ENCODE results near the gene TMEM161A. TPM values are rescaled to one million over a fixed set of nuclear protein-coding genes. Genes with fewer than 3 reads are reported as not detected.

Gene TMEM161A
- total and polyA plus RNA-seq, 9 of the 15 experiments (the other 6 are each of a cell fraction or from before 2014, with no cell fraction given): 0.63 to 92.3 (median 38.9) TPM

GRCh38 chr19:19105365-19106055 lies 32.8 kb downstream of the TMEM161A start (continued):
- TF ChIP-seq, protein P1, sequence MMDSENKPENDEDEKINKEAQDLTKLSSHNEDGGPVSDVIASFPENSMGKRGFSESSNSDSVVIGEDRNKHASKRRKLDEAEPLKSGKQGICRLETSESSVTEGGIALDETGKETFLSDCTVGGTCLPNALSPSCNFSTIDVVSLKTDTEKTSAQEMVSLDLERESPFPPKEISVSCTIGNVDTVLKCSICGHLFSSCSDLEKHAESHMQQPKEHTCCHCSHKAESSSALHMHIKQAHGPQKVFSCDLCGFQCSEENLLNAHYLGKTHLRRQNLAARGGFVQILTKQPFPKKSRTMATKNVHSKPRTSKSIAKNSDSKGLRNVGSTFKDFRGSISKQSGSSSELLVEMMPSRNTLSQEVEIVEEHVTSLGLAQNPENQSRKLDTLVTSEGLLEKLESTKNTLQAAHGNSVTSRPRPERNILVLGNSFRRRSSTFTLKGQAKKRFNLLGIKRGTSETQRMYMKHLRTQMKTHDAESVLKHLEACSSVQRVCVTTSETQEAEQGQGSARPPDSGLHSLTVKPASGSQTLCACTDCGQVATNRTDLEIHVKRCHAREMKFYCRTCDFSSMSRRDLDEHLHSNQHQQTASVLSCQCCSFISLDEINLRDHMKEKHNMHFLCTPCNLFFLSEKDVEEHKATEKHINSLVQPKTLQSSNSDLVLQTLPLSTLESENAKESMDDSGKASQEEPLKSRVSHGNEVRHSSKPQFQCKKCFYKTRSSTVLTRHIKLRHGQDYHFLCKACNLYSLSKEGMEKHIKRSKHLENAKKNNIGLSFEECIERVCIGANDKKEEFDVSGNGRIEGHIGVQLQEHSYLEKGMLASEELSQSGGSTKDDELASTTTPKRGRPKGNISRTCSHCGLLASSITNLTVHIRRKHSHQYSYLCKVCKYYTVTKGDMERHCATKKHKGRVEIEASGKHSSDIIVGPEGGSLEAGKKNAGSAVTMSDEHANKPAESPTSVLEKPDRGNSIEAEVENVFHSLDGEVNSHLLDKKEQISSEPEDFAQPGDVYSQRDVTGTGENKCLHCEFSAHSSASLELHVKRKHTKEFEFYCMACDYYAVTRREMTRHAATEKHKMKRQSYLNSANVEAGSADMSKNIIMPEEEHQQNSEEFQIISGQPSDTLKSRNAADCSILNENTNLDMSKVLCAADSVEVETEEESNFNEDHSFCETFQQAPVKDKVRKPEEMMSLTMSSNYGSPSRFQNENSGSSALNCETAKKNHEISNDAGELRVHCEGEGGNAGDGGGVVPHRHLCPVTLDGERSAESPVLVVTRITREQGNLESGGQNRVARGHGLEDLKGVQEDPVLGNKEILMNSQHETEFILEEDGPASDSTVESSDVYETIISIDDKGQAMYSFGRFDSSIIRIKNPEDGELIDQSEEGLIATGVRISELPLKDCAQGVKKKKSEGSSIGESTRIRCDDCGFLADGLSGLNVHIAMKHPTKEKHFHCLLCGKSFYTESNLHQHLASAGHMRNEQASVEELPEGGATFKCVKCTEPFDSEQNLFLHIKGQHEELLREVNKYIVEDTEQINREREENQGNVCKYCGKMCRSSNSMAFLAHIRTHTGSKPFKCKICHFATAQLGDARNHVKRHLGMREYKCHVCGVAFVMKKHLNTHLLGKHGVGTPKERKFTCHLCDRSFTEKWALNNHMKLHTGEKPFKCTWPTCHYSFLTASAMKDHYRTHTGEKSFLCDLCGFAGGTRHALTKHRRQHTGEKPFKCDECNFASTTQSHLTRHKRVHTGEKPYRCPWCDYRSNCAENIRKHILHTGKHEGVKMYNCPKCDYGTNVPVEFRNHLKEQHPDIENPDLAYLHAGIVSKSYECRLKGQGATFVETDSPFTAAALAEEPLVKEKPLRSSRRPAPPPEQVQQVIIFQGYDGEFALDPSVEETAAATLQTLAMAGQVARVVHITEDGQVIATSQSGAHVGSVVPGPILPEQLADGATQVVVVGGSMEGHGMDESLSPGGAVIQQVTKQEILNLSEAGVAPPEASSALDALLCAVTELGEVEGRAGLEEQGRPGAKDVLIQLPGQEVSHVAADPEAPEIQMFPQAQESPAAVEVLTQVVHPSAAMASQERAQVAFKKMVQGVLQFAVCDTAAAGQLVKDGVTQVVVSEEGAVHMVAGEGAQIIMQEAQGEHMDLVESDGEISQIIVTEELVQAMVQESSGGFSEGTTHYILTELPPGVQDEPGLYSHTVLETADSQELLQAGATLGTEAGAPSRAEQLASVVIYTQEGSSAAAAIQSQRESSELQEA (IDR thresholded peaks at IDR 0.05; ENCODE audit: low read depth): no peak
- TF ChIP-seq ZNF143 (CRISPR knock-in tag; IDR thresholded peaks at IDR 0.05): no peak
- TF ChIP-seq ELF2 (CRISPR knock-in tag; IDR thresholded peaks at IDR 0.05): no peak
- no peak for TF ChIP-seq HLTF (IDR thresholded peaks at IDR 0.05)
- no peak for TF ChIP-seq RBM25 (IDR thresholded peaks at IDR 0.05; ENCODE audit: low read depth, low read length, severe bottlenecking)
- TF ChIP-seq, protein P2, sequence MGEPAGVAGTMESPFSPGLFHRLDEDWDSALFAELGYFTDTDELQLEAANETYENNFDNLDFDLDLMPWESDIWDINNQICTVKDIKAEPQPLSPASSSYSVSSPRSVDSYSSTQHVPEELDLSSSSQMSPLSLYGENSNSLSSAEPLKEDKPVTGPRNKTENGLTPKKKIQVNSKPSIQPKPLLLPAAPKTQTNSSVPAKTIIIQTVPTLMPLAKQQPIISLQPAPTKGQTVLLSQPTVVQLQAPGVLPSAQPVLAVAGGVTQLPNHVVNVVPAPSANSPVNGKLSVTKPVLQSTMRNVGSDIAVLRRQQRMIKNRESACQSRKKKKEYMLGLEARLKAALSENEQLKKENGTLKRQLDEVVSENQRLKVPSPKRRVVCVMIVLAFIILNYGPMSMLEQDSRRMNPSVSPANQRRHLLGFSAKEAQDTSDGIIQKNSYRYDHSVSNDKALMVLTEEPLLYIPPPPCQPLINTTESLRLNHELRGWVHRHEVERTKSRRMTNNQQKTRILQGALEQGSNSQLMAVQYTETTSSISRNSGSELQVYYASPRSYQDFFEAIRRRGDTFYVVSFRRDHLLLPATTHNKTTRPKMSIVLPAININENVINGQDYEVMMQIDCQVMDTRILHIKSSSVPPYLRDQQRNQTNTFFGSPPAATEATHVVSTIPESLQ (CRISPR knock-in tag; IDR thresholded peaks at IDR 0.05): no peak
- TF ChIP-seq U2AF1 (optimal IDR thresholded peaks at IDR 0.05; ENCODE audit: low read depth, low read length): no peak
- TF ChIP-seq ZNF398 (CRISPR knock-in tag; IDR thresholded peaks at IDR 0.05): no peak
- TF ChIP-seq ZFP30 (CRISPR knock-in tag; IDR thresholded peaks at IDR 0.05; ENCODE audit: borderline replicate concordance): no peak
- no peak for TF ChIP-seq ZNF232 (CRISPR knock-in tag; IDR thresholded peaks at IDR 0.05)
- TF ChIP-seq TGIF2 (CRISPR knock-in tag; IDR thresholded peaks at IDR 0.05): no peak
- TF ChIP-seq ZBTB43 (CRISPR knock-in tag; IDR thresholded peaks at IDR 0.05): no peak
- TF ChIP-seq ZNF217 (CRISPR knock-in tag; IDR thresholded peaks at IDR 0.05): no peak
- no peak for TF ChIP-seq MECOM (CRISPR knock-in tag; IDR thresholded peaks at IDR 0.05)
